NCI-H226 (cell line): Measurements from ENCODE around the gene DZANK1.
"Not testable (repeated sequence)": the region's sequence is repeated elsewhere in the genome, so short reads cannot be mapped to it uniquely, and the experiment has no call there.

Source experiments
- DNase-seq: peaks from one replicate; pipeline ENCODE4 v3.0.0-alpha.2; 2015

Gene DZANK1

DNA sequence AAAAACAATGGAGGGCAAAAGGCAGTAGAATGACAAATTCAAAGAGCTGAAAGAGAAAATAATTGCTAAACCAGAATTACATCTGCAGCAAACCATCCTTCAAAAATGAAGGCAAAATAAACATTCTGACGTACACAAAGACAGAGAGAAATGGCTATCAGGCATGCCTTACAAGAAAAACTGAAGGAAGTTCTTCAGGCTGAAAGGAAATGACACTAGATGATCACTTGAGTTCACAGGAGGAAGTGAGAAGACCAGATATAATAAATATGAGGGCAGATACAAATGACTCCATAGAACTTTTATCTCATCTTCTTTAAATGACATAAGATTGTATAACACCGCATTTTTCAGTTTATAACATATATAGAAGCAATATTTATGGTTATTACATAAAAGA lies 30.0 kb downstream of the DZANK1 start:
- no peak for DNase-seq

DNA sequence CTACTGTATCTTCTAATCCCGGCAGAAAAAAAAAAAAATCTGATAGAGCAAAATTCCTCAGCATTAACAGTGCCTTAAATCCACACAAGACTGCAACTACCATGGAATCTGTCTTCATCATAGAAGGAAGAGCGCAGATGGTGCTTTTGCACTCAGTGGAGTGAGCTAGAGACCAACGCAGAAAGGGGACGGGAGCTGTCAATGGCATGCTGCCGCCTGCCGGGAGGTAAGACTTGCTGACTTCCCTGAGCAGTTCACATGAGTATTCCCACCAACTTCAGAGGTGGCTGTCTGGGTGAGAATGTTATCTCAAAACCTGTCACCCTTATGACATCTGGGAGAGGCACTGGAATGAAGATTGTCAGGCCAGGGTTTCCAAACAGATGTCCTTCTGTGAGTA lies 35.6 kb downstream of the DZANK1 start:
- no peak for DNase-seq

- DNase-seq: no peak
These were observed 36.5 kb downstream of the DZANK1 start for GRCh38 chr20:18430172-18430826.

- DNase-seq: peak; percentile 28
These were observed 38.2 kb downstream of the DZANK1 start for GRCh38 chr20:18428490-18429173.

DNA sequence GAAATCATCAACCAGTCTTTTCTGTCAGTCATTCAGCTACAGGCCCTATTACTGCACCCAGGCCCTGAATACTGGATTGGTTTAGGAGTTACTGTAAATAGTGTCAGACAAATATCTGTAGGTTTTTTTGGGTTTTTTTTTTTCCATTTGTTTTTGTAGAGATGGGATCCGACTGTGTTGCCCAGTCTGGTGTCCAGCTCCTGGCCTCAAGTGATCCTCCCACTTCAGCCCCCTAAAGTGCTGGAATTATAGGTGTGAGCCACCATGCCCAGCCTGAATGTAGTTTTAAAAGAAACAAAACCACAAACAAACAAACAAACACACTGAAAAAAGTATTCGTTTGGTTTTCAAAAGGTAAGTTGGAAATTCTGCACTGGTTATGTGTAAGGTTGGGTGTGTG lies 39.6 kb downstream of the DZANK1 start:
- DNase-seq: no peak

- DNase-seq: no peak
These were observed 45.2 kb downstream of the DZANK1 start for GRCh38 chr20:18421608-18422007.

DNA sequence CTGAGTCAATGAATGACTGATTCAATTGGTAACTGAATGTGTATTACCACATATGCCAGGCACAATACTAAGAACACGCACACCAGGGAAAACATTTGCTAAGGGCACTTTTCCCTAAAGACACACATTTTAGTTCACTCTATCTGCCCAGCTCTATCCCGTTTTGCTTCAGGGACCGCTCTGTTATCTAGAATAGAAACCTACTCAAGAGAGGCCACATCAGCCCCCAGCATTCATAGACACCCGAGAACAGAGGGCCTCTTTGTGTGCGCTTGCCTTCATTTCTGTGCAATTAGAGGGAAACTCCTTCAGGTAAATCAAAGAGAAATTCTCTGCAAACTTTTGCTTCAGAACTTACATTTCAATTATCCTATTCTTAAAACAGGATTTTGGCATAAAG lies 50.3 kb downstream of the DZANK1 start:
- no peak for DNase-seq

GRCh38 chr20:18414140-18414539 lies 52.7 kb downstream of the DZANK1 start:
- DNase-seq: no peak

DNA sequence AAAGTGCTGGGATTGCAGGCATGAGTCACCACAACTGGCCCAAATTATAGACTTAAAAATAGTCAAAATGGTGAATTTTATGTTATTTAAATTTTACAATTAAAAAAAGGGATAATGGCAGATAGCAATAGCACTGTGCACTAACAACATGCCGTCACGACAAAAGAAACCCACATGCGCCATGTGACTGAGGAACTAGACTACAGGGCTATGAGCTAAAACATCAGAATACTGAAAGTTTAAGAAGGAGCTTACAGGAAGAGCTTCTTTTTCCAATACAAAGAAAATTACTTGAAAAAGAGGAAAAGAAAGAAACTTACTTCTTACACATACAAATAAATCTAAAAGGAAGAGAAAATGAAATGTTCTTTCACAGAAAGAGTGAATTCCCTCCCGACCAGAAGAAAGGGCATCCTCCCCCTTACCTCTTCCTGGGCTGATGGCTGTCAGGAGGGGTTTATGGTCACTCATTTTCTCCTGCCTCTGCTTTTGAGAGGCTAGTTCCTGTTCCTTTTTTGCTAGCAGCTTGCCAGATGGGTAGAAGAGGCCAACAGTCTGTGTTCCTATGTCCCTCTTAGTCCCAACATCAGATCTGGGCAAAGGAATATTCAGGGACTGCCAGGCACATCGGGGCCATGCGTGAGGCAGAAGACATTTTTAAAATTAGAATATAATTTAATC lies 54.5 kb downstream of the DZANK1 start:
- DNase-seq: no peak

- DNase-seq: no peak
These were observed 61.0 kb downstream of the DZANK1 start for GRCh38 chr20:18405826-18406225.

GRCh38 chr20:18404172-18404571 lies 62.7 kb downstream of the DZANK1 start:
- no peak for DNase-seq

DNA sequence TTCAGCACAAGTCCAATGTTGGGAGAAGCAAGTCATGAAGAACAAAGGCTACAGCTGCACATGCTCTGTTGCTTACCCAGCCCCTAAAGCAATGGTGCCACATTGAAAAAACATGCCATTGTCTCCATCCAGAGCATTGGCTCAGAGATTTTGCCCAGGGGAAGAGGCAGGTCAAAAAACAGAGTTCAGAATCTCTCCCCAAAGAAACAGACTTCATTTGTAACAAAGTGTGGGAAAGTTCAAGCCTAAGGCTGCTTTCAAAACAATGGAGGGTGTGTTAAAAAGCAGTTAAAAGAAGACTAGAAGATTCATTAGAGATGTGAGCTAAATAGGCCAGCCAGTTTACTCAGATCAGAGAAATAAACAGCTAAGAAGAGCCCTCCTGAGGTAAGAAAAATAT lies 63.6 kb downstream of the DZANK1 start:
- no peak for DNase-seq

GRCh38 chr20:18401305-18401704 lies 65.5 kb downstream of the DZANK1 start:
- no peak for DNase-seq

GRCh38 chr20:18400460-18400859 lies 66.4 kb downstream of the DZANK1 start:
- no peak for DNase-seq

DNA sequence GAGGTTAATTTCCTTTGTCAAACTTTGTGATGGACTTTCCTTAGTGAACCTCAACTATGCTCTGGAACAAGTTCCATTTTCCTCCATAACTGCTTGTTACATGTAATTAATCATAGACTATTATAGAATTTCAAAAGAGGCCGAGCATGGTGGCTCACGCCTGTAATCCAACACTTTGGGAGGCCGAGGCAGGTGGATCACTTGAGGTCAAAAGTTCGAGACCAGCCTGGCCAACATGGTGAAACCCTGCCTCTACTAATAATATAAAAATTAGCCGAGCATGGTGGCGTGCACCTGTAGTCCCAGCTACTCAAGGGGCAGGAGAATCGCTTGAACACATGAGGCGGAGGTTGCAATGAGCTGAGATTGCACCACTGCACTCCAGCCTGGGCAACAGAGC lies 68.1 kb downstream of the DZANK1 start:
- DNase-seq: not testable (repeated sequence)

DNA sequence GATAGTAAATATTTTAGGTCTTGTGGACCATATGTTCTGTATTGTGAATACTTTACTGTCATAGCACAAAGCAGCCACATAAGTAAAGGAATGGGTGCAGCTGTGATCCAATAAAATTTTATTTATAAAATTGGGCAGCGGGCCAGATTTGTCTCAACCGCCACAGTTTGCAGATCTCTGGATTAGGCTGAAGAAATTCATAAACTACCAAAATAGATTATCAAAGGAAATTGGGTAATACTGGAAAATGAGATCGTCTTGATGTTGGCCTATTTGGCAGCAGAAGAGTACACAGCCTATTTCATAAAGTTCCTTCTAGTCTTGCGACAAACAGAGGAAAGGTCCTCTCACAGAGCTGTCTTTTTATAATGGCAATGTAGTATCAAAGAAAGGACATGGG lies 69.8 kb downstream of the DZANK1 start:
- no peak for DNase-seq

GRCh38 chr20:18395544-18395943 lies 71.3 kb downstream of the DZANK1 start:
- DNase-seq: no peak

GRCh38 chr20:18394363-18394762 lies 72.5 kb downstream of the DZANK1 start:
- no peak for DNase-seq

GRCh38 chr20:18391686-18392085 lies 75.1 kb downstream of the DZANK1 start:
- no peak for DNase-seq

- no peak for DNase-seq
These were observed 76.6 kb downstream of the DZANK1 start for GRCh38 chr20:18390201-18390600.

- peak; percentile 79 for DNase-seq
These were observed 78.0 kb downstream of the DZANK1 start for GRCh38 chr20:18388860-18389259.

DNA sequence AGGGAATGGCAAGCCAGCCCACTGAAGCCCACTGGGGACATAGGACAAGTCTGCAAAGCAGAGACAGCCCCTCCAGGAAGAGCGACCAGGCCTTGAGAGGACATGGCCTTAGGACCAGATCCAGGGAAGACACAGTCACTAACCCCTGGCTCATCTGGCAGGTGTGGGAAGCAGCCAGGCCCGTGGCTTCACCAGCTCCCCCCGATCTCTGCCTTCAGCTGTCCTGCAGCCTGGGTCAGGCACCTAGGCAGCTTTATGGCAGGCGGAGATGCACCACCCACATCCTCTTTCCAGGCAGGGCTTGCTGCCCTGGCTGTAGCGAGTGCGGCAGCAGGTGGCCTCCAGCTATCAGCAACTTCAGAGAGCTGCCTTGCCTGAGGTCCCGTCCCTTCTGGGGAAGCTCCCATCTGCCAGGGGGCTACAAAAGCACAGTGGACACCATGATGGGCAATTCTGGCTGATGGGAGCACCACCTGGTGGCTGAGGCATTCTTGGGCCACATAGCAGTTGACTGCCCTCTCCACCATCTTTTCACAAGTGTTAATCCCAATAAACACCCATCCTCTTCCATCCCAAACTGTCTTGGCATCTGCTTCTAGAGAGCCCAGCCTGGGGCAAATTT lies 85.8 kb downstream of the DZANK1 start:
- DNase-seq: no peak

- DNase-seq: no peak
These were observed 88.8 kb downstream of the DZANK1 start for GRCh38 chr20:18377896-18378481.
